HG02571 (cell line): ENCODE measurements around the gene ZRANB1.

Experiments used
- ATAC-seq: cut with Tn5 transposase; IDR thresholded peaks from one replicate; pipeline ENCODE4 v1.9.1; 2021; ENCODE audit warnings: mild to moderate bottlenecking, moderate library complexity; ENCODE audit not compliant: unreplicated experiment

ZRANB1 gene

DNA sequence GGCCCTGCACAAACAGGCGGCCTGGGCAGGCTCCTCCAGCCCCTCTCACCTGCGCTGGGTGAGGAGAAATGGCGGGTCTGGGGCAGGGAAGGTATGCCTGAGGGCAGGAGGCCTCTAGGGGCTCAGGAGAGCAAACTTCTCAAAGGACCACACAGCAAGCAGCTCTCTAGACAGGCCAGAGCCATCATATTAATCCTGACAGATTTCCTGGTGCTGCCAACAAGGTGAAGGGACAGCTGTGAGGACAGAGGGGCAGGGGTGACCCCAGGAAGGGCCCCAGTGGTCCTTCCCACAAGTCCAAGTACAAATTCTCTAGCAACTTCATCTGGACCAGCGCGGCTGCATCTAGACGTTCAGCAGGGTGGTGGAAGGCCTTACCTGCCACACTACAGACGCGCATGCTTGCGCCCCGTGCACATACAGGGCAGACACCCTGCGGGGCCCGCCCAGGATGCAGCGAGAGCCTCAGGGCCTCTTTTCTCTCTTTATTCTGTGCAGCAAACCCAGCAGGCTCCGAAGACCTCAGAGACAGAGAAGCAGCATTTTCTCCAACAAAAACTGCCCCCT lies 62.1 kb downstream of the ZRANB1 start:
- no peak for ATAC-seq

DNA sequence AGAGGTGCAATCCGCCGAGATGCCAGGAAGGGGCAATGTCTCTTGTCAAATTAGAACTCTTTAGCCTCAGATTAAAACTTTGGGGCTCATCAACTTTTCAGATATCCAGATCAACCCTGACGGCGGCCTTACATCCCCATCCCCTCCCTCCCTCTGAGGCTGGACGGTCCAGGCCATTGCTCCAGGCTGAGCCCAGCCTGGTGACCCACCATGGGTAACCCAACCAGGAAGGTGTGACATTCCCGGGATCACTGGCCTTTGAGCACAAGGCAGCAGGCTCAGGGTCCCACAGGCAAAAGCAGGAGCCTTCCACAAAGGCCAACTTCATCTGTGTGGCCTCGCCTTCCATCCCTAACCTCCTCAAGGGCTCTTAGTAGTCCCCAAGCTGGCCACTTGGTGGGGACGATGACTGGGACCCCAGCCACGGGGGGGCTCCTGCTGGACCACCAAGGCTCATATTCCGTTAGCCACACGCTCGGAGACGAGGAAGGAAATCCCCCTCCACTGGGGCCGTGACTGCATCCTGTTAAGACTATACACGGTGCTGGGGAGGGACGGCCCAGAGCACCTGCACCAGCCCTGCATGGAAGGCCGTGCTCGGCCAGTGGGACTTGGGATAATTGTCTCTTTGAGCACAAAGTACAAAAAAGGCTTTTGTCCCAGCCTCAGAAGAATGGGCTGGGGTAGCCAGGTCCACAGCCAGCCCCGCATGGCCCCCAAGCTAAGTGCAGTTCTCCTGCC lies 62.8 kb downstream of the ZRANB1 start:
- no peak for ATAC-seq

DNA sequence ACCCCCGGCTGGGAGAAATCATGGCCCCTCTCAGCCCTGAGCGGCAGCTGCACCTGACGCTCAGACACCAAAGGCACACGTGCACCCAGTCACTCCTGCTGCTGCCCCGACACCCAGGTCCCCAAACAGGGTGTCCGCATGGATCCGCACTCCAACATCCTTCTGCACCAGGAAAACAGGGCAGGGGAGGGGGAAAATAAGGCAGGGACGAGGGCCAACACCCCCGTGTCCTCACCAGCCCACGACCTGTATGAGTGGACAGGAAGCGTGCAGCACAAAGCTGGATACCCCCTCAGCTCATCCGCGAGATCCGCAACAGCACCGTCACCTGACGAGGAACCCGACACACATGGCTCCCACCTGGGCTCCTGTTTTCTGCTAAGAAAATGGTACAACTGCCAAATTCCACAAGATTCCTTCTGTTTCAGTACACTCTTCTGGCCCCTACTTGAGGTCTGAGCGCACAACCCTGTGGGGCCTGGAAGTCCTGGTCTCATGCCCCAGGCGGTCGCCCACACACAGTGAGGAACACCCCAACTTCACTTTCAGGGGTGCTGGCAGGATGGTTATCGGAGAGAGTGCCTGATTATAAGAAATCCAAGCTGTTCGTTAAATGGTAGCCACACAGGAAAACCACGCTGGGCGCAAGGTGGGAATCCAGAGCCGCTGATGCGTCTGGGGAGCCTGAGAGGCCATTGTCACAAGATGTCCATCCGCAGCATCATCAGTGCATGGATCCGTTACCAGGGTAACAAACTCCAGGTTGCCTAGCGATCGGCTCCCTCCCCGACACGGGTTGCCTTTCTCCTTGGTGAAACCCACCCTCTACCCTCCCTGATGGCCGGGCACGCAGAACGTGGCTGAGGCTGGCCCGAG lies 63.6 kb downstream of the ZRANB1 start:
- ATAC-seq: no peak

- no peak for ATAC-seq
These were observed 64.3 kb downstream of the ZRANB1 start for GRCh38 chr10:125006188-125006680.

- no peak for ATAC-seq
These were observed 65.1 kb downstream of the ZRANB1 start for GRCh38 chr10:125006921-125007426.

DNA sequence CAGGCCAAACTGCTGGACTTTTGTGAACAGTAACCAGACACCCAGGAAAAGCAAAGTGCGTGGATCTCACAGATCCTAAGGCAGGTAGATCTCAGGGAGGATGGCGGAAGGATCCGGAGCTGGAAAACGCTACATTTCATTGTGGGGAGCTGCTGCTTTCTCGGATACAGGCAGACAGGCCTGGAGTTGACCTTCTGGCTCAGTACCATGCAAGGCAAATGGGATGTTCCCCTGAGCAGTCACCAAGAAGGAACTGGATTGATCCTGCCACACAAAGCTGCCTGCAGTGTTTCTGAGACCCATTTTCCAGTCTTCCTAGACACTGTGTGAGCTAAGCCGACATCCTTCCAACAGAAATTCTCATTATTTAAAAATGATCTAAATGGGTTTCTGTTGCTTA lies 65.5 kb downstream of the ZRANB1 start:
- ATAC-seq: no peak

GRCh38 chr10:125008689-125009638 lies 67.0 kb downstream of the ZRANB1 start:
- no peak for ATAC-seq

- no peak for ATAC-seq
These were observed 67.8 kb downstream of the ZRANB1 start for GRCh38 chr10:125009661-125010161.

- no peak for ATAC-seq
These were observed 68.4 kb downstream of the ZRANB1 start for GRCh38 chr10:125010362-125010761.

- ATAC-seq: no peak
These were observed 69.4 kb downstream of the ZRANB1 start for GRCh38 chr10:125011171-125011925.

DNA sequence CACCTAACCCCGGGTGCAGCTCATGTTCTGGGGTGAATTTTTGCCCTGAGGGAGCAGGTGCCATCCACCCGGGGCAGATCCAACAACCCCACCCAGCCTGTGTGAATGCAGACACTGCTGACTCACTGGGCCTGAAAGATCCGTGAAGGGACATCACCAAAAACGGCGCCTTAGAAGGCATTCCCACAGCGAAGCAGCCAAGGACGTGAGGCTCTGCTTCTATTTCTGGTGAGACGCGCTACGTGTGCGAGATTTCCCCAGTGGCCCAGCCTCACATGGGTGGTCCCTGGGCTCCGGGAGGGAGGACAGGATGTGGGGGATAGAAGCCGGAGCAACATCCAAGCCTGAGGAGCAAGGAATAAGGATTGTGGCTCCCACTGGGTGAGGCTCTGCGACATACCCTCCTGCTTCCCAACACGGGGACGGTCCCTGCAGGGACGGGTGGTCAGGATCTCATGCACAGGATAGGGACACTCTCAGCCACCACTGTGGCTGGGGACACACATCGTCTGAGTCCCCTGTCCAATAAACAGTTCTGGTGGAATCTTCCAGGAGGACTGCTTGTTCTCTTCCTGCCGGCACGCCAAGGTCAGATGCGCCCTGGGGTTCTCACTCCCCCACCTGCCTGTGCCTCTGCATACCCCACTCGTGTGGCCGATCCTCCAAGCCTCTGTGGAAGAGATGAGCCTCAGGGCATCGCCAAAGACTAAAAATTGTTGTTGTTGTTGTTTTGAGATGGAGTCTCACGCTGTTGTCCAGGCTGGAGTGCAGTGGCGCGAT lies 70.2 kb downstream of the ZRANB1 start:
- no peak for ATAC-seq

- no peak for ATAC-seq
These were observed 71.1 kb downstream of the ZRANB1 start for GRCh38 chr10:125012851-125013528.

DNA sequence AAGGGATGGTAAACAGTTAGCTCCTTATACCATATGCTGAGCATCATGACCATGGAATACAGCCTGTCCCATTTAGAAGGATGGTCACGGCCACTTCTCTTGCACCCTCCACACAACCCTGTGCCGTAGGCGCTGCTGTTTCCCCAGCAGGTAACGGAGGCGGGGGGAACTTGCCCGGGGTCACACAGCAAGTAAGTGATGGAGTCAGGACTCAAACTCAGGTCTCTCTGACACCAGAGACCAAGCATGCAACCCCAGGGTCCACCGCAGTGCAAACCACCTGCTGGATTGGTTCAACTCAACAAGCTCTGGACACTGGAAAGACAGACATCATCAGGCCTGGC lies 71.6 kb downstream of the ZRANB1 start:
- no peak for ATAC-seq

GRCh38 chr10:125014086-125014830 lies 72.3 kb downstream of the ZRANB1 start:
- ATAC-seq: no peak

DNA sequence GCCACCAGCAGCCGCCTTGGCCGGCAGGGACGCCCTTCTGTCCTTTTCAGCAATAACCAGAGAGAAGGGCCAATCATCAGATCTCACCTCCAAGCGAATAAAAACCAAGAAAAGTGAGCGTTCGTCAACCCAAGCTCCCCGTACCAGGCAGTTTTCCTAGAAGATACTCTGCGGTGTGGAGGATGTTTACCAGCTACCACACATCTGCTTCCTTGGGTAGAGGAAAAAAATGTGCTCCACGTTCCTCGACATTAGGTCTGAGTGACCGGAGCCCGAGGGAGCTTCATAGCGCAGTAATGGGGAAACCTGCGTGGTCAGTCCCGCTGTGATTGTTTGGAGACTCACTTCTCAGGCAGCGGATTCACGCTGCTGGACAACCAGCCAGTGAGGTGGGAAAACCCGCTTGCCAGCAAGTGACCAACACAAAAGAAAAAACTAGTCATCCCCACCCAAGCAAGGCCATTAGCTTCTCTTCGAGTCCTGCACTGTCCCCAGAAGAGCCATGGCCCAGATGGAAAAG lies 73.0 kb downstream of the ZRANB1 start:
- no peak for ATAC-seq

DNA sequence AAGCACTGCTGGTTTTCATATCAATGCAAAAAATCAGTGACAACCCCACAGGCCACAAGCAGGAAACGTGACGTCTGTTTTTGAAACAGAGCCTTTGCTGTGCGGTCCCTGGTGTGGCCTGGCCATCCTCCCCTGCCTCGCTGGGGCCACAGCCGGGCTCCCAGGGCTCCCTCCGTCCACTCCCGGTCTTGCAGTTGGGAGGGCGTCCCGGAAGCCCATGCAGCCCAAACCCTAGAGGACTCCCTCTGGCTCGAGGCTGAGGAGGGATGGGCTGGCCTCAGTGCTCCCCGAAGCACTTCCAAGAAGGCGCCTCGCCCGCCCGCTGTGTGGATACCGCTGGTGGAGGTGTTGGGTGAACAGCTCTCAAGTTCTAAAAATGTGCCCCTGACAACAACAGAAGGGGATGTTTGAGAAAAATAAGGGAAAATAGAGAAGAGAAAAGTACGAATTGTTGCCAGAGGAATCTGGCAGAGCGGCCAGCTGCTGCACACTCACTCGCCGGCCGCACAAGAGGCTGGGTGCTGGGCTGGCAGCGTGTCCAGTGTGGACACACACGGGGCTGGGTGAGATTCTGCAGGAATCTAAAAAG lies 73.5 kb downstream of the ZRANB1 start:
- no peak for ATAC-seq

DNA sequence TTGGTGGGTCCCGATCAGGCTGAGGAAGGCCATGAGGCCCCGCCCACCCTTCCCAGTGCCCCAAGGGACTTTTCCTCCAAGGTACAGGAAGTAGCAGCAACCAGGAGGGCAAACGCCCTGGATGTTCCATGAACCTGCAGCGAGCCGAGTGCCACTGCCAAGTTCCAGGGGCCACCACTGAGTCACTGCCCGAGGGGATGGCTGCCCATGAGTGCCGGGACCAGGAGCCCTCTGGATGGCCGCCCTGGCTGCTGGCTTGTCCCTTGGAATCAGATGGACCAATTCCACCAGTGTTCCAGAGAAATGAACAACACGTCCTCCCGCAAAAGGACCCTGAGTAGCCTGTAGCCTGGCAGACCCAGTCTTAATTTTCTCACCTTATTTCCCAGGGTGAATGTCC lies 74.2 kb downstream of the ZRANB1 start:
- ATAC-seq: no peak
